ENCODE data around the gene DCDC2C.

The DCDC2C gene

DNA sequence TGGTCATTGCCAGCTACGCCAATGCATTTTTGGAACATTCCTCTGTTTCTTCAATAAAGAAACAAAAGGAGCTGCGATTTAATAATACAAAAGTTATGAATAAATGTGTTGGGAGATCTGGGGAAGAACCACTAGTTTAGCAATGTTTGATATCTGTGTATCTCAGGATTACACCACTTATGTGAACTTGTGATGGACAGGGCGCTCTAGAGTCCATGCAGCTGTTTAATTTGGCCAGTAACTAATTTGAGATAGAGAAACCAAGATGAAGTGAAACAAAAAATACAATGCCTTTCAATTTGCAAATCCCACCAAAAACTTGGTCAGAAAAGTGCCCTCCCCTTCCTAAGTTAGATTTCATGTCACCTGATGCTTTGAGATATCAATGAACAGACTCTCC, 6.8 kb upstream of the DCDC2C start:
- TF ChIP-seq, protein P1, sequence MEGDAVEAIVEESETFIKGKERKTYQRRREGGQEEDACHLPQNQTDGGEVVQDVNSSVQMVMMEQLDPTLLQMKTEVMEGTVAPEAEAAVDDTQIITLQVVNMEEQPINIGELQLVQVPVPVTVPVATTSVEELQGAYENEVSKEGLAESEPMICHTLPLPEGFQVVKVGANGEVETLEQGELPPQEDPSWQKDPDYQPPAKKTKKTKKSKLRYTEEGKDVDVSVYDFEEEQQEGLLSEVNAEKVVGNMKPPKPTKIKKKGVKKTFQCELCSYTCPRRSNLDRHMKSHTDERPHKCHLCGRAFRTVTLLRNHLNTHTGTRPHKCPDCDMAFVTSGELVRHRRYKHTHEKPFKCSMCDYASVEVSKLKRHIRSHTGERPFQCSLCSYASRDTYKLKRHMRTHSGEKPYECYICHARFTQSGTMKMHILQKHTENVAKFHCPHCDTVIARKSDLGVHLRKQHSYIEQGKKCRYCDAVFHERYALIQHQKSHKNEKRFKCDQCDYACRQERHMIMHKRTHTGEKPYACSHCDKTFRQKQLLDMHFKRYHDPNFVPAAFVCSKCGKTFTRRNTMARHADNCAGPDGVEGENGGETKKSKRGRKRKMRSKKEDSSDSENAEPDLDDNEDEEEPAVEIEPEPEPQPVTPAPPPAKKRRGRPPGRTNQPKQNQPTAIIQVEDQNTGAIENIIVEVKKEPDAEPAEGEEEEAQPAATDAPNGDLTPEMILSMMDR (IDR thresholded peaks at IDR 0.05; ENCODE audit: low read depth, low read length) = no peak
- TF ChIP-seq MYC (IDR thresholded peaks at IDR 0.05; ENCODE audit: low read depth, low read length) (no peak), POLR2A (IDR thresholded peaks at IDR 0.05; ENCODE audit: extremely low read depth, insufficient read length) (no peak)
- TF ChIP-seq, protein P2, sequence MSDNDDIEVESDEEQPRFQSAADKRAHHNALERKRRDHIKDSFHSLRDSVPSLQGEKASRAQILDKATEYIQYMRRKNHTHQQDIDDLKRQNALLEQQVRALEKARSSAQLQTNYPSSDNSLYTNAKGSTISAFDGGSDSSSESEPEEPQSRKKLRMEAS (IDR thresholded peaks at IDR 0.05; ENCODE audit: low read depth, low read length) = no peak
- no peak for DNase-seq (ENCODE audit: low read depth)
- no peak overlapping the region for H3K4me3 ChIP-seq (ENCODE audit: low read depth, low read length)

DNA sequence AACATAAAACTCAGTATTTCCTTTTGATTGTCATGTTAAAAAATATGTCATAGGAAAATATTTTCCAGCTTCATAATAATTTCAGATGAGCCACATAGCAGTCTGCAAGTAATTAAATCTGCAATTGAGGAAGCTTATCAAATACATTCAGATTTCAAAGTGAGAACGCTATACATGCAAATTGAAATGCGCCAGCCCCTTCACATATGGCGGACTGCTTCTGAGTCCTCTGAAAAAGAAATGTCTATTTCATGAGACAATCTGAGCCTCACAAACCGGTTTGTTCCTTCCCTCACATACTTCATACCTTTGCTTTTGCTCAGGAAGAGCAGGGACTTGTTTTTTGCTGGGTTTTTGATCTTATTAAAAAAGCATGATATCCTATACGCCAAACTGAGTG, 2.3 kb upstream of the DCDC2C start:
- TF ChIP-seq MYC (IDR thresholded peaks at IDR 0.05; ENCODE audit: low read depth, low read length) (no peak), POLR2A (IDR thresholded peaks at IDR 0.05; ENCODE audit: extremely low read depth, insufficient read length) (no peak)
- TF ChIP-seq, protein P2 (IDR thresholded peaks at IDR 0.05; ENCODE audit: low read depth, low read length) = no peak
- TF ChIP-seq, protein P1 (IDR thresholded peaks at IDR 0.05; ENCODE audit: low read depth, low read length) = no peak
- DNase-seq (ENCODE audit: low read depth) = no peak
- H3K4me3 ChIP-seq (ENCODE audit: low read depth, low read length) = no peak overlapping the region

- no peak for DNase-seq (ENCODE audit: low read depth)
- no peak for TF ChIP-seq POLR2A (IDR thresholded peaks at IDR 0.05; ENCODE audit: extremely low read depth, insufficient read length)
- TF ChIP-seq MYC (IDR thresholded peaks at IDR 0.05; ENCODE audit: low read depth, low read length) = no peak
- TF ChIP-seq, protein P2 (IDR thresholded peaks at IDR 0.05; ENCODE audit: low read depth, low read length) = no peak
- TF ChIP-seq, protein P1 (IDR thresholded peaks at IDR 0.05; ENCODE audit: low read depth, low read length) = no peak
- H3K4me3 ChIP-seq (ENCODE audit: low read depth, low read length) = no peak overlapping the region
These were observed 481 bp downstream of the DCDC2C start for GRCh38 chr2:3703757-3704355.

DNA sequence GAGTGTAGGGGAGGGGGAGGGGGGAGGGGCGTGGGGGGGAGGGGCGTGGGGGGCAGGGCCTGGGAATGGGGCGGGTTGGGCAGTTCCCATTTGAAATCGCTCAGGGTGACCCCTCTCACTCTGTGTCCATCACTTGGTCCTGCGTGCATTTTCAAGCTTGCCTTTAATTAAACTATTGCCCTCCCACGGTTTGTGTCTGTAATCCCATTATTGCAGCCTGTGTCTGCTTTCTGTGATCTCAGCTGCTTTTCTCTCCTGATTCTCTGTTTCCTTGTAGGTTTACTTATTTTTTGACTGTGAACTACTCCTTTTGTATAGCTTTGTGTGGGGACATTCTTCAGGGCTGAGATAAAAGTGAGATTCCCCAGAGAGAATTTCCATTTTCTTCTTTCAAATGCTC, 1.3 kb downstream of the DCDC2C start:
- TF ChIP-seq POLR2A (IDR thresholded peaks at IDR 0.05; ENCODE audit: extremely low read depth, insufficient read length) (no peak), MYC (IDR thresholded peaks at IDR 0.05; ENCODE audit: low read depth, low read length) (no peak)
- TF ChIP-seq, protein P1 (IDR thresholded peaks at IDR 0.05; ENCODE audit: low read depth, low read length) = no peak
- no peak overlapping the region for H3K4me3 ChIP-seq (ENCODE audit: low read depth, low read length)

GRCh38 chr2:3705782-3706181, 2.4 kb downstream of the DCDC2C start:
- no peak overlapping the region for H3K4me3 ChIP-seq (ENCODE audit: low read depth, low read length)
- DNase-seq (ENCODE audit: low read depth) = no peak
- TF ChIP-seq POLR2A (IDR thresholded peaks at IDR 0.05; ENCODE audit: extremely low read depth, insufficient read length) (no peak), MYC (IDR thresholded peaks at IDR 0.05; ENCODE audit: low read depth, low read length) (no peak)
- TF ChIP-seq, protein P2 (IDR thresholded peaks at IDR 0.05; ENCODE audit: low read depth, low read length) = no peak
- TF ChIP-seq, protein P1 (IDR thresholded peaks at IDR 0.05; ENCODE audit: low read depth, low read length) = no peak

More for the DNA sequence above, 1.3 kb downstream of the DCDC2C start:
- DNase-seq (ENCODE audit: low read depth) = no peak

DNA sequence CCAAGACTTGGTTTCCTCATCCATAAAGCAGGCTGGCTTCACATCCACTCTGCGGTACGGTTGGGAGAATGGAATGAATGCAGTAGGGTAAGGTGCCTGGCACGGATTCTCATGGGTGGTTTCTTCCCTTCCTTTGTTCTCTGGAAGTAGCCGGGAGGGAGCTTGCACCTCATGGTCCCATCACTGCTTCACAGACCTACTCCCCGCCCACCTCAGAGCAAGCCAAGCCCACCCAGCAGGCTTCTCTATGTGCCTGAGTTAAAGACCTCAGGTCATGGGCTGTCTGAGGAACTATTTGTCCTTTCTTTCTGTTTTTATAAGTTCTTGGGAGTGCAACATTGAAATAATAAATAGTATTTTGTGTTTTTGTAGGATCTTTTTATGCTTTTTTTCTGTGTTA, 3.5 kb downstream of the DCDC2C start:
- TF ChIP-seq, protein P1 (IDR thresholded peaks at IDR 0.05; ENCODE audit: low read depth, low read length) = no peak
- no peak for TF ChIP-seq MYC (IDR thresholded peaks at IDR 0.05; ENCODE audit: low read depth, low read length)
- no peak for TF ChIP-seq POLR2A (IDR thresholded peaks at IDR 0.05; ENCODE audit: extremely low read depth, insufficient read length)
- TF ChIP-seq, protein P2 (IDR thresholded peaks at IDR 0.05; ENCODE audit: low read depth, low read length) = no peak
- H3K4me3 ChIP-seq (ENCODE audit: low read depth, low read length) = no peak overlapping the region
- no peak for DNase-seq (ENCODE audit: low read depth)

Data from NB4 (cell line).